Pons (tissue), 1 donor: ENCODE measurements around the gene WIF1.

ENCODE experiments used
- DNase-seq: peaks from one replicate; pipeline ENCODE4 v3.0.0-alpha.2; 2016; ENCODE audit warnings: low spot score

The WIF1 gene

DNA sequence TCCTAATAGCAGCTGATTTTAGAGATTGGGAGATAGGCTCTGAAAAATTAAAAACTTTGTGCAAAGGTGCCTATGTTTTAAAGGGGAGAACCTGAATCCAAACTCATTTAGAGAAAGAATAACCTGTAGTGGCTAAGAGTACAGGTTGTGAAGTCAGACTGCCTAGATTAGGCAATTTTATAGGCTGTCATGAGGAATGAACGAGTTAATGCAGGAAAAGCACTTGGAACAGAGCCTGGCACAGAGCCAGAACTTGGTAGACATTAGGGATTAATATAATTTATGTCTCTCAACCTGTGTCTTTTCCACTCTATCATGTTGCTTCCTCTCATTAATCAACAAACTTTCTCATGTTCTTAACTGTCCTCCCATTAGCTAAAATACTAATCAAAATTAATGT is 98.1 kb downstream of the WIF1 start:
- no peak for DNase-seq

DNA sequence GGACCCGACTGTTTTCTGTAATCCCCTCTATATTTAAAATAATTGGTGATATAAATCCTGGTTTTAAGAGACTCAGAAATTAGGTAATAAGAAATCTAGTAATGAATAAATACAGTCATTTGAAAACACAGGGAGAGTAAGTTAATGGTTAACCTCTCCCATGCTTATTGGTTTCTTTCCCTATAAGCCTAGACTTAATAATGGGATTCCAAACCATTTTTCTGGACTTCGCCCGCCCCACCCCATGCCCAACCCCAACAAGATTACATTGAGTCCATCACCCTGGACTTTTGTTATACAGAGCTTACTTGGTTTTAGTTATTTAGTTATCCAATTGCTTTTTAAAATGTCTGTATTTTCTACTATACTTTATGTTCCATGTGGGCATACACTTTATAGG is 98.7 kb downstream of the WIF1 start:
- no peak for DNase-seq

DNA sequence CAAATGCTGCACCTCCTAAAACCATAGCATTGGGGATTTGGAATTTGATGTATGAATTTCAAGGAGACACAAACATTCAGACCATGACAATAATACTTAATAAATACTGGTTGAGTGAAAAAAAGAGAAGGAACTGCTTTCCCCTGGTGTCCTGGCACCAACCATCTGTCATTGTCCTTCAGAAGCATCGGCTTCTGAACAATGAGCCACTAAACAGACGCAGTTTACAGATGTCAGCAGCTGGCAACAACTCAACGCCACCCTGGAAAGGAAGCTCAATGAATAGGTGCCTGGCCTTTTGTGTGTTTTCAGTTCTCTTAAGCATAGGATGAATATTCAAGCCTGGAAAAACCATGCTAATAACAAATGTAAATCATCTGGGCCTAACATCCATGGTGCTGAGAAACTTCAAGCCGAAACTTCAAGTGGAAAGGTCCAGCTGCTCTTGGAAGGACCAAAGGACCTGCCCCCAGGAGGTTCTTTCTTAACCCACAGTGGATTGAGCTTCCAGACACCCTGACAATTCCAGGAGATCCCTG is 101.3 kb downstream of the WIF1 start:
- DNase-seq, result no peak

DNA sequence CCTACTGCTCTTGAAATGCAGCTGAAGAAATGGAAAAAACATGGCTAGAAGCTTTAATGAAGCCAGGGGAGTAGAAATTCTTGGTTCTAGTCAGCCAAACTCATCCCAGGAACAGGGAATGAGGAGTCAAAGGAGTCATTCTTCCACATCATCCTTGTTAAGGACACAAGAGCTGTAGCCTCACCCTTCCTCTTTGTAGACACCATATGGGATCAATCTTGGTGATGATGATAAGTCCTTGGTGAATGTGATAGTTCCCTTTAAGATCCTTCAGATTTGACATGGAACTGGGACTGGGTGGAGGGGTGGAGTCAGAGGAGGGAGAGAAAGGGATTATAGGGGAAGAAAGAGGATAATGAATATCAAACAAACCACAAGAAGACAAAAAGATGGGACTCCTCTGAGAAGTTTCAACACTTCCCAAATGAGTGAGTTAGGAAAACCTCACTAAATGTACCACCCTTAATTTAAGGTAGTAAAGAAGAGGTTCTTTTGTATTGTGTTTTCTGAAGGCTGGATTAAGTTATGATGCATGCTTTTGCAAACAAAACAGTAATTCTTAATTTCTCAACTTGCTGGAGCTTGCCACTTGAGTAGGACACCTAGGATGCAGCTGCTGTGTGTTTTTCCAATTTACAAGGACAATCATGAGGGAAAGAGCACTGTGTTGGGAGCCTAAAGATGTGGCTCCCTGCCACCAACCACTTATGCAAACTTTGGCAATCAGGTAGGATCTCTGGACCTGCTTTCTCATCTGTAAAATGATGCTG is 104.0 kb downstream of the WIF1 start:
- DNase-seq, result no peak

DNA sequence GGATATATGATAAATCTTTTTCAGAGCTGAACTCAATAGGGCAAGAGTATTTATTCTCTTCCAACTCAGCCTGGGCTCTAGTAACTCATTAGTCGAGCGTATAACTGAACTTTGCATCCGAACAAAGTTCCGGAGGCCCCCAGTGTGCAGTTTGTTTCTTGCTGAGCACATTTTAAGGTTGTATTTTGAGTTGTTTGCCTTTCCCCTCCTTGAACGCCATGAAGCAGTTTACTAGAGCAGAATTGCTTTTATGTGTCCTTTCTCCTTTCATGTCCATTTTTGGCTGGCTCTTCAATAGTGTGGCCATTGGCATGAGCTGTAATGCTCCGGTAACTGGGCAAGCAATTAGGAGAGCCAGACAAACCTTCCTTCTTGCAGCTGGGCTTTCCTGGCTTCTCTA is 105.3 kb downstream of the WIF1 start:
- DNase-seq, result no peak

DNA sequence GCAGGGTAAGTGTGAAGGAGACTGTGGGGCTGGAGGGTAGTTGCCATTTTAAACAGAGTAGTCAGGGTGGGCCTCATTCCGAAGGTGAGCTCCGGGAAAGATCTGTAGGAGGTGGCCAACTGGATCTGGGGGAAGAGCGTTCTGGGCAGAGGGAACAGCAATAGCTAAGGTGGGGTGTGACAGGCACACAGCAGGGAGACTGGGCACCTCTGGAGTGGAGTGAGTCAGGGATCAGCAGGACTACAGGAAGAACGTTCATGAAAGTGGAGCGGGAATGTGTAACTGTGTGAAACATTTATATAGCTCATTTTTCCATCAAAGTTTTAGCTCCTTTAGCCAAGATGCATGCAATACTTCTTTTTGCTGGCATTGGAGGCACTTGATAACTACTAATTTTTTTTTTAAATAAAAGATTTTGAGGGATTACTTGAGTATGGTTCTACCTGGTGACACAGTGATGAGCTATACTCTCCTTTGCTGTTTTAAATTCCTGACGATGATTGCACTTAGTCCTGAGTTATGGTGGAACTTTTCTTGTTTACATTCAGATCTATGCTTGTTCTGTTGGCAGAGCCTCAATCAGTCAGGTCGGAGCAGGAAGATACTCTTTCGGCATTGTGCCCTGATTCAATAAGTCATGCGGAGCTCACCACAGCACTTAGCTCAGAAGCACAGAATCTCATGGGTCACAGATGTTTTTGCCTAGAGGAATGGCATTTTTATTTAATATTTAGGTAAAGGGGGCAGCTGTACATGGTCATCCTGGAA is 106.4 kb downstream of the WIF1 start:
- no peak for DNase-seq

DNA sequence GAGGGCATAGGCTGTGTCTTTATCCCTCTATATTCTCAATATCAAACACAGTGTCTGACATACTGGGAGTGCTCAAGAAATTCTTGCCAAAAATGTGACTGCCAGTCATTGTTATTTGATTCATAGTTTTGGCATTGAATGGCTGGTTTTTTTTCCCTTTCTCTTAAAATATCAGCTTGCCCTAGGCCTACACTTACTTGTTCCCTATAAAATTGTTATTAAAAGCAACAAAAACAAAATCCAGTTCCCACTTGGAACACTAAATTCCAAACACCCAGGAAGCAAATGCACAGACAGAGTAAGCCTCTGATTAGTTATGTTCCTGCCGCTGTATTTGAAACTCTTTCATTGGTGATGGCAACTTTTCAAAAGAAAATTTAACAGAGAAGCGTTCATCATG is 110.7 kb downstream of the WIF1 start:
- DNase-seq, result no peak

DNA sequence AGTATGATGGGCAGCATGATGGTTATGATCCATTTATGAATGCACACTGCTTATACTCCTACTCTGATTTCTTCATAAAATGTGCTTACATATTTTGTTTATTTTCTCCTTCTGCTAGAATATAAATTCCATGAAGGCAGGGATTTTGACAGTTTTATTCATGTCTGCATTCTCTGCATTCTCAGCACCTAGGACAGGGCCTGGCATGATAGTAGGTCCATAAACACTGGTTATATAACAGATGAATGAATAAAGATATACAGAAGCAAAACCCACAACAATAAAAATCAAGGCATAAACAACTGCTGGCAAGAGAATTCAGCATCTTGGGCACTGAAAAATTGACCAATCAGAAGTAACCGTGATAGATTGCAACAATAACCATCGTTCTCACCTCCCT is 115.4 kb downstream of the WIF1 start:
- no peak for DNase-seq

DNA sequence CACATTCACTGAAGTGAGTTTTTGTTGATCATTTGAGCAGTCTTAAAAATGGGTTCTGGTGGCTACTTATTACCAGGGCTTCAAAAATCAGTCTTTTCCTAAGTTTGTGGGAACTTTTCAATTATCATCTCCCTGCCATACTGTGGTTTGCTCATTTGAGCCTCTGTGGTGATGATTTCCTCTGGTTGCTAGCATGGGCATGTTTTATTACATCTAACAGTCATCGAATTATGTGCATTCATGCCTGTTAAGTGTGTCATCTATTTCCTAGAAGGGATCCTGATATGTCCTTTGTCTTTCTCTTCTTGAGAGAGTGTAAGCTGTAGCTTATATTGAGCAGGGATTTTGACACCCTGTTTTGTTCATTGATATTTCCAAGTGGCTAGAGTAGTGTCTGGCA is 116.8 kb downstream of the WIF1 start:
- DNase-seq, result no peak
